Measurements from ENCODE around the gene ADAMTS18.
"Not testable (repeated sequence)": the region's sequence is repeated elsewhere in the genome, so short reads cannot be mapped to it uniquely, and the experiment has no call there.

The ADAMTS18 gene

GRCh38 chr16:77277141-77277540 lies 157.7 kb downstream of the ADAMTS18 start:
- no peak for DNase-seq

GRCh38 chr16:77276661-77277060 lies 158.2 kb downstream of the ADAMTS18 start:
- no peak for DNase-seq

GRCh38 chr16:77275303-77275702 lies 159.5 kb downstream of the ADAMTS18 start:
- DNase-seq: not testable (repeated sequence)

GRCh38 chr16:77273815-77274214 lies 161.0 kb downstream of the ADAMTS18 start:
- DNase-seq: no peak

- DNase-seq: no peak
These were observed 163.1 kb downstream of the ADAMTS18 start for GRCh38 chr16:77271532-77272426.

- DNase-seq: not testable (repeated sequence)
These were observed 168.6 kb downstream of the ADAMTS18 start for GRCh38 chr16:77266185-77266584.

GRCh38 chr16:77262971-77263370 lies 171.9 kb downstream of the ADAMTS18 start:
- DNase-seq: no peak

GRCh38 chr16:77250400-77250799 lies 184.4 kb downstream of the ADAMTS18 start:
- no peak for DNase-seq

- no peak for DNase-seq
These were observed 188.7 kb downstream of the ADAMTS18 start for GRCh38 chr16:77246150-77246549.

GRCh38 chr16:77242471-77242870 lies 192.4 kb downstream of the ADAMTS18 start:
- not testable (repeated sequence) for DNase-seq

- peak; percentile 25 to 54 for DNase-seq
These were observed 196.2 kb downstream of the ADAMTS18 start for GRCh38 chr16:77238593-77238992.

- peak; percentile 61 to 84 for DNase-seq
These were observed 198.7 kb downstream of the ADAMTS18 start for GRCh38 chr16:77236063-77236511.

GRCh38 chr16:77234611-77235010 lies 200.2 kb downstream of the ADAMTS18 start:
- DNase-seq: no peak

GRCh38 chr16:77233799-77234519 lies 200.9 kb downstream of the ADAMTS18 start:
- no peak for DNase-seq
